DMS79 treated with DMSO at 0.1 percent for 48 hours (cell line): ENCODE results near the gene TBC1D10A.

Experiments used
- DNase-seq: peaks from one replicate; lab custom pipeline; 2025; lab: John Stamatoyannopoulos, UW

The TBC1D10A gene

GRCh38 chr22:30245985-30246813 is 80.5 kb downstream of the TBC1D10A start, which contains the start of gene LIF:
Gene LIF (minus strand): TSS chr22:30246759. CDS start chr22:30246695, 64 bp downstream.
- no peak for DNase-seq

- no peak for DNase-seq
Observed at GRCh38 chr22:30245181-30245984, 81.4 kb downstream of the TBC1D10A start.

- DNase-seq, result no peak
Observed at GRCh38 chr22:30244641-30245040, 82.1 kb downstream of the TBC1D10A start.

GRCh38 chr22:30244066-30244465 is 82.7 kb downstream of the TBC1D10A start:
- no peak for DNase-seq

GRCh38 chr22:30243661-30244060 is 83.1 kb downstream of the TBC1D10A start:
- DNase-seq, result no peak
